Measurements from ENCODE around the gene IFT25.

Gene IFT25

DNA sequence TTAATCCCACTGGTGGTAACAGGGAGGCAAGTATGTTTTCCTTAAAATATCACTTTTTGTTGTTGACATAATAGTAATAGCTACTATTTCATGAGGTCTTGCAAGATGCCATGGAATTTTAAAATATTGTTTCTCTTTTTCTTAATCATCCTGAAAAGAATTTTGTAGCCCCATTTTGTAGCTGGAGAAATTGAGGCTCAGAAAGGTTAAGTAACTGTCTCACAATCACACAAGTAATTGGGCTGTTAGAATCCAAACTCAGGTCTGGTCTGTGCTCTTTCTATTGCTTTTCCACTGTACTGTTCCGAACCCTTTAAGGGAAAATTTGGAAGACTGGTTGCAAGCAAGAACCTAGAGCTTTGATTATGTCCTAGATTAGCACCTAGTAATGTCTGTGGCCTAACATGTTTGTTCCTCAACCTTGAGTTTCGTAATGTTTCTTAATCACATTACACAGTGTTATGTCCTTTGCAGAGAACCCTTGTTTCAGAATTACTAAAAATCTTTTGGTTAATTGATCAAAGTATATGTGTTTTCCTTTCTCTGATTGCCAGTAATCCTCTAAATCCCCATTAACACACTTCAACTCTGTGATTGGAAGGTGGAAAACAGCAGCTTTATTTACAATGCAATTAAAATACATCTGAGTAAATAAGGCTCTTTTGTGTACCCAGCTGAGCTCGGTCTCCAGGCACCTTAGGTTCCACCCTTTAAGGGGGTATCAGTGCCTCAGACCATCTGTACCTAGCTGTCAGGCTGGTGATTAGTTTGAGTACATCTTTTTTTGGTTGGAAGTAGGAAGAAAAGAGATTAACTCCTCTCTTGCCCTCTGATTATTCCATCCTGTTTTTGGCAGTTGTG lies 11.0 kb upstream of the IFT25 start:
- no peak for DNase-seq

DNA sequence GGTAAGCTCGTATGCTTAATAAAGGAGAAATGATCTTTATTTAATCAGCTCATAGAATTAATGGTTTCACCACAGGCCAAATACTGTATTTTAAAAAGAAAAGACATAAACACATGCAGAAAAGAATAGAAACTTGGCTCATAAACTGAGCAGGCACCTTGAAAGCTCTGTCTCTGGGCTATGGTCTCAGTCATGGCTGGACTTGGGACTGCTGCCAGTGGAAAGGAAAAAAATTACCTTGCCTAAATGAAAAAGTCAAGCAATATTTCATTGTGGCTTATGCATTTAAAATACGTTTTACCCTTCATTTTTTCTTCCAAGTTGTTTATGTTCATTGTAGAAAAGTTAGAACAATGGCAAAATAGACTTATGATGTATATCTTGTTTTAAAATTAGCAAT lies 8.6 kb upstream of the IFT25 start:
- DNase-seq: no peak

DNA sequence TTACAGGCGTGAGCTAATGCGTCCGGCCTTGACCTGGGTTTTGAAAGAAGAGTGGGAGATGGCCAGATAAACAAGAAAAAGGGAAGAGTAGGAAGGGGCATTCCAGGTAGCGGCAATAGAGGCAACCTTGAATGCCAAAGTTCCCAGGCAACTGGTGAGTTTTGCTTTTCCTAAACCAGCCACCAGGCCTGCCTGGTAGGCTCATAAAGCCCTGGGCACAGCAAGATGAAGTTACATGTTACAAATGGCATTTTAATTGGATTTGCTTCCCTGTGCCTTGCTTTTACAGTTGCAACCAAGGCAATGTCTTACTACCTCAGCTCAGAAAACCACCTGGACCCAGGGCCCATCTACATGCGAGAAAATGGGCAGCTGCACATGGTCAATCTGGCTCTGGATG lies 6.2 kb upstream of the IFT25 start:
- no peak for DNase-seq

DNA sequence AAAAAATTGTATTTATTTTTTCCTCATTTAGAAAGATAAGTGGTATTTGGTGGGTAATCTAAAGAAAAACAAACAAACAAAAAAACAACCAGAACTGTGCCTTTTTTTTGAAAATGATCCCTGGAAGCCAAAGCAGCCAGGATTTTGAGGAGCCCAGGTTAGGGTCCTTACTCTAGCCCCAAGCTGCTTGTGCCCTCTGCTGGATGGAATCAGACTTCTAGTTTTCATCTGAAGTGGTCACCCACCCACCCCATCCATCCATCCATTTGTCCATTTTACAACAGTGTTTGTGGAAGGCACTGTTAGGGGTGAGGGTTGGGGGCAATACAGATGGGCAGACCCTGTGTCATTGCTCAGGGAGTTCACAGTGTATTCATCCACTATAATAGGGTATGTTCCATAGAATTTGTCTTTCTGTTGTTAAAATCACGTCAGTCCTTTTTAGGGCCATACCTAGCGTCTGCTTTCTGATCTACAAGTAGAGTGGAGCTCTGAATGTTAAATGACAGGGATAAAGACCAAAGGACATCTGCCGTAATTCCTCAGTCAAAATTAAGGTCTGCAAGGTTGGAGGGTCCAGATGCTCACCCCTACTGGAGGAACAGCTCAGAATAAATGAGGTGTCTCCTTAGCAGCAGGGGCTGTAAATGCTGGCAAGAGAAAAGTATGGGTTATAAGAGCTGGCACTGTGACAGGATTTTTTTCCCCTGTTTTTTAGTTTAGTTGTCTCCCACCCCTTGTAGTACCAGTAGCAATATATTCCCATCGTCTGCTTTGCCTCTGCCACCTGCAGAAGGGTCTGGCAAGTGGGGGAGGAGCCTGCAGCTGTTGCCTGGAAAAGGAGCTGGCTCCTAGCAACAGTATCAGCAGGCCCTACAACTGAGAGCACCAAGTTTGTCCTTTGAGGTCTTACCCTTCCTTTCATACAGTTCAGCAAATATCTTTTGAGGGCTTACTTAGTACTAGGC lies 3.8 kb upstream of the IFT25 start:
- no peak for DNase-seq

DNA sequence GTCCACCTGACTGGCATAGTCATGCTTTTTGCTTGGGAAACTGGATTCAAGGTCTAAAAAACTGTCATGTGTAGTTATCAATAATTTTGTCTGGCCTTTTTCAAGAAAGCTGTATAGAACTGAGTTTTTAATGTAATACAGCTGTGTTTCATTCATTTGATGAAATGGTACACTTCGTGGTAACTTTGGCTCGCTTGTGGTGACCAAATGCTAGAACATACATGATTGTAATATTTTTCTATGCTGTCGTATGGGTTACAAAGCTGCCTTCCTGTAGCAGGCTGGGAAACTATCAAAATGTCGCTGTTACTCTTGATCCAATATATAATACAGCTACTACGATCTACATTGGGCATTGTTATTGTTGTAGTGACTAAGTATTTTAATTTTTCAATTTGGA lies 2.8 kb upstream of the IFT25 start:
- no peak for DNase-seq

DNA sequence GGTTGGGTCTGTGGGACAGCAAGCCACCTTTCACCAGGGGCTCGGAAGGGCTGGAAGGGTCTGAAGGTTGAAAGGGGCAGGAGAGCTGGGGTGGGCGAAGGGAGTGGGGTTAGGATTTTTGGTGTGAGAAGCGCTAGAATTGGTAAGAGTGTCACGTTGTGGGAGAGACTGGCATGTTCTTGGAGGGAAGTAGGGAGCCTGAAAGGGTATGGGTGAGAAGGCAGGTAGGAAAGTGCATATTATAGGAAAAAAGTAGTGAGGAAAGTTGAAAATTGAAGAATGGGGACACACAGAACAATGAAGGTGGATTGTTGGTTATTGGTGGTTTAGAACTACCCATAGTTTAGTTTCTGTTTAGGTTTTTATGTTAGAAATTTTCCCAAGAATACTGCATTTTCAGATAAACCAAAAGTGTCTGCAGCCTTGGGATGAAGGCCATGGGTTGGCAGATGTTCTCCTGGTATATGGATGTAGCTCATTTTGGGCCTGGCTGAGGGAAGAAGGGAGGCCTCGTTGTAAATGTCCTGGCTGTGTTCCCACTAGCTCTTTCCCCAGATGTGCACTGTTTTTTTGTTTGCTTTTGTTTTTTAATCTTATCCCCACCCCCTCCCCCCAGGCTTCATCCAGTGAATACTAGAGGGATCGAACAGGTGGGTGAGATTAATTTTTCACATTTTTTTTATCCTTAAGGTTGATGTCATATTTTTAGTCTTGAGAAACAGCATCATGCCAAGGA lies 1.8 kb upstream of the IFT25 start:
- no peak for DNase-seq

DNA sequence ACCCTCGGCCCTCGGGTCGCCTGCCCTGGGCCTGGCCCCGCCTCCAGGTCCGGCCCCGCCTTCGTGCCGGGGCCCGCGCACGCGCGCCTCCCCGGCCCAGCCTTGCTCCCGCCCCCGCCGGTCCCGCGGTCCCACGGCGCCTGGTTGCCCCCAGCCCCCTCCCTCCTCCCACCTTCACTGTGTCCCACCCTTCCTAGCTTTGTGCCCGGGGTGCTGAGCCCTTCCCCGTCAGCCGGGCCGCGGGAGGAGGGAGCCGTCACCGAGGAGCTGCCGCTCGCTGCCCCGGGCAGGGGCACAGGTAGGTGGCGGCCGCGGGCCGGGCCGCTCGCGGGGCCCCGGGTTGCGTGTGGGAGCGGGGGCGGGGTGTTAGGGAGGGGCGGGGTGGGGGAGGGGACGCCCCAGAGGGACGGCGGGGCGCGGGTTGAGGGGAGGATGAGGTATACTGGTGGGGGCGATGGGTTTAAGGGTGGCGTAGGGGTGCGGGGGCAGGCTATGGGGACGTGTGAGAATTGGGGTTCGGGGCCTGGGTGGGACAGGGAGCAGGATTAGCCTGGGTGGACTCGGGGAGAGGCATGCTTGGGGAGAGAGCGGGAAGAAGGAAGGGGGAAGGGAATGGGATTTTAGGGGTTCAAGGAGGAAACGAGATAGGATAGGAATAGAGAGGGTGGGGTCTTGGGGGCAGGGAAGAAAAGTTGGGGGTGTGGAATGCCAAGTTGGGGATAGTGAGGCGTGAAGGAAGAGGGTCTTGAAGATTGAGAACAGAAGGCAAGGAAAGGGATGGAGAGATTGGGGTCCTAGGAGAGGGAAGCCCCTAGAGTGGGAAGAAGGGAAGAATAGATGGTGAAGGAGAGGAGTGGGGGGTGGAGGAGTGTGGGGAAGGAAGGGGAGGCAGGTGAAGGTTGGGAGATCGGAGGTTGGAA lies 1.0 kb upstream of the IFT25 start, which contains the start of gene LRRC42:
TSS of gene LRRC42 (plus strand) at position 99 of the 920 bp plus-strand sequence. CDS start 5,650 bp downstream, outside the sequence.
- no peak for DNase-seq

DNA sequence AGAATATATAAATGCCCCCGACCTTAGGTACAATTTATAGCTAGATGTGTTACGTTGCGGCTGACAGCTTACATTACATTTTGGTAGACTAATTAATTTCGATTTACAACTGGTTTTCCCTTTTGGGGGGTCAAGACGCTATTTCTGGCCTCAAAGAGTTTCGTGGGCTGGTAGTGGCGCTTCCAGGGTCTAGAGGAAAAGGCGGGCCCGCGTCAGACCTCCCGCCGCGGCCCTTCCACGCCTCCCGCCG lies 391 bp downstream of the IFT25 start:
- no peak for DNase-seq

DNA sequence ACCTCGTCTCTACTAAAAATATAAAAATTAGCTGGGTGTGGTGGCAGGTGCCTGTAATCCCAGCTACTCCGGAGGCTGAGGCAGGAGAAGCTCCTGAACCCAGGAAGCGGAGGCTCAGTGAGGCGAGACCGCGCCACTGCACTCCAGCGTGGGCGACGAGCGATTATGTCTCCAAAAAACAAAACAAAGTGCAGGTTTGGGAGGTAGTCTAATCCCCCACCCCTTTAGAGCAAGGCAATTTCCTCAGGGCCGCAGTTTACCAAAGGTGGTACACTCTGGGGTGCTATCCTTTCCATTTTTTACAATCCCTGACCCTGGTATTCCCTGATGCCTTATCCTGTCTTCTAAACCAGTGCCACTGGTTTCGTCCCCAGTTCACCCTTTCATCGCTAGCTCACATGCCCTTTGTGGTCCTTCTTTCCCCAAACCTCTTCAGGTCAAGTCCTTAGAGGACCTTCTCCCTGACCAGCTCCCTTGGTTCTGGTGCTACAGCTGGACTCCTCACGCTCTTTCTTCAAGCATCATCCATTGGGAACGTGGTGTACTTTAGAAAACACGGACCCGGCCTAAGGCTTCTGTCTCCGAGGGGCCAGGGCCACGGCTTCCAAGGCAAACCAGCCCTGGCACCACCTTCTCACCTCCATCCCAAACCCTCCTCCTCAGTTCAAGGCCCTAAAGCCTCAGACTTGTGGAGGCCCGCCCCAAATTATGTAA lies 873 bp downstream of the IFT25 start:
- no peak for DNase-seq

DNA sequence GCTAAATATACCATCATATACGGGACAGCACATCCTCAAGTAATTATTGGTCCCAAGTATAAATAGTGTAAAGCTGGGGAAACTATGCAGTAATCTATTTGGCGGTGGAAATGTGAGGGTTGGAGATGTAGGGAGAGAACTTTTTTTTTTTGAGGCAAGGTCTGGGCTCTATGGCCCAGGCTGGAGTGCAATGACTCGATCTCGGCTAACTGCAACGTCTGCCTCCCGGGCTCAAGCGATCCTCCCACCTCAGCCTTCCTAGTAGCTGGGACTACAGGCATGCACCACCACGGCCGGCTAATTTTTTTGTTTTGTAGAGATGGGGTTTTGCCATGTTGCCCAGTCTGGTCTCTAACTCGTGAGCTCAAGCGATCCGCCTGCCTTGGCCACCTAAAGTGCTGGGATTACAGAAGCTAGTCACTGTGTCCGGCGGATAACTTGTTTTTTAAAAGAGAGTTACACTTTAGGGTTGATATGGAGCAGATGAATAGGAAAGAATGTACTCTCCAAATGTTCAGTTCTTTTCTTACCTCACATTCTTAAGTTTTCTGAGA lies 1.9 kb downstream of the IFT25 start:
- DNase-seq: no peak

DNA sequence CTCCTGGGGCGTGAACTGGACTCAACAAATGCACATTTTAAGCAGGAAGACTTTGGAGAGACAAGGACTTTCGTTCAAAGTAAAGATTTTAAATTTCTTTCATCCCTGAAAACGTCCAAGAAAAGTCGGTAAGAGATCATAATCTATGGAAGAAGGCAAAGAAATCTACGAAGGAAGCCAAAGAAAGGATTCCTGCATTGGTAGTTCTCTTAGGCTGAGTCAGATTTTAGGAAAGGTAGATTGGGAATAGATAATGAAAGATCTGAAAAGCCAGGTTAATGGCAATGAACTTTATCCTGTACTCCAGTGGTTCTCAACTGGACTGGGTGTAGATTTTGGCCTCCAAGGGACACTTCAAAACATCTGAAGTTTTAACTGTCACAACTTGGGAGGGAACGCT lies 2.4 kb downstream of the IFT25 start:
- no peak for DNase-seq

DNA sequence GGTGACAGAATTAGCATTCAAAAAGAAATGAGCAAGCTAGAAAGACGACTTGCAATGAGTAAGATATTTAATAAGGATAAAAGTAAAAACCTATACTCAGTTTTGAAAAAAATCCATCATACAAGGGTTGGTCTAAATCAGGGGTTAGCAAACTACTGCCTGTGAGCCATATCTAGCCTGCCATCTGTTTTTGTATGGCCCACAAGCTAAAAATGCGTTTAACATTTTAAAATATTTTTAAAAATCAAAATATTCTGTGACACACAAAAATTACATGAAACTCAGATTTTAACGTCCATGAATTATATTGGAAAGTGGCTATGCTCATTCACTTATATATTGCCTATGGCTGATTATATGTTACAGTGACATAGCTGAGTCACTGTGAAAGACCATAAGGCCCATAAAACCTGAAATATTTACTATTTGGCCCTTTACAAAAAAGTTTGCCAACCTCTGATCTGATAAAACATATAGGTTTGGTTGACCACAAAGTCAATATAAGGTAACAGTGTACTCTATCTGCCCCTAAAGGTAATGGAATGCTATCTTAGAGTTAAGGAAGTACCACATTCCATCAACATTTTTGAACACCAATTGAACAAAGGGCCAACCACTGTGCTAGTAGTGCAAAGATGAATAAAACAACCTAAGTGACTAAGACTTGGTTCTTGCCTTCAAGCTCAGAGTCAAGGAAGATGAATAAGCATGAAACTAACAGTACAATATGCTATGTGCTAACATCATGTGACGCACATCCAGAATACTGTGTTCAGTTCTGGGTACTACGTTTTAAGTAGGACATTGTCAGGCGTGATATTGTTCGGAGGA lies 3.2 kb downstream of the IFT25 start:
- no peak for DNase-seq

DNA sequence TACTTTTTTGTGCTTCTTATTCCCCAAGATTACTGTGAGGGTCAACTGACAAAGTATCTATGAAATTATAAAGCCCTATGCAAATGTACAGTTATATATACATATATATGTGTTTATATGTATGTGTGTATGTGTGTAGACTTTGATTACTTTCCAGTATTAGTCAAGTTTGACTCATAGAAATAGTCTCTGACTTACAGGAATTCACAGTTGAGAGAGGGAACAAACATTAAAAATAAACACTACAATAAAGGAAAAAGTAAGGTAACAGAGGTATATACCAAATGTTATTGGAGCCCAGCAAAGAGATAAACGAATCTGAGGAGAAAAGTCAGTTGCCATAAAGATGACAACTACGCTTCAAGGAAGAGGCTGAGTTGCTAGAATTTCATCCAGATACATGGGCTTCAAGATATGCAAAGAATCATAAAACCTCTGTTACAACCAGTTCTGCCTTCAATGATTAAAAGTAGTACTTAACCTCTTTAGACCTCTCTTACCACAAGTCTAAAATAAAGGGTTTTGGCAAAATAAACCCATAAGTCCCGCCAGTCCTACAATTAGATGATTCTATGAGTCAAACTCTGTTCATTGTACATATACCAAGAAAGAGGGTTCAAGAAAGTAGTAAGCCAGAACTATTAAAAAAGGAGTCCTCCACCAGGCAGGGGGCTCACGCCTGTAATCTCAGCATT lies 7.2 kb downstream of the IFT25 start:
- no peak for DNase-seq

DNA sequence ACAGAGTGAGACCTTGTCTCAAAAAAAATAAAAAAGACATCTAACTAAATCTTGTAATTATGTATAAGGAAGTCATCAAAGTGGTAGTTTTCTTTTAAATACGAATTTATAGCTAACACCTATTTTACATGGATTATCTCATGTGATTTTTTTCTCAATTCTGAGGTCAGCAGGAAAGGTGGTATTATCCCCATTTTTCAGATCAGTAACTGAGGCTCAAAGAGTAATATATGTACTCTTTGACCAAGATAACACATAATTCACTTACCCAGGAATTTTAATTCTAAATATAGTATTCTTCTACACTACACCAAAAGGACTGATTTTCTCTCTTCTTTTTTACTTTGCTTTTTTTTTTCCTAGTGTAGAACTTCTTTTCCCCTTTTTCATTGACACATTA lies 9.1 kb downstream of the IFT25 start:
- no peak for DNase-seq

DNA sequence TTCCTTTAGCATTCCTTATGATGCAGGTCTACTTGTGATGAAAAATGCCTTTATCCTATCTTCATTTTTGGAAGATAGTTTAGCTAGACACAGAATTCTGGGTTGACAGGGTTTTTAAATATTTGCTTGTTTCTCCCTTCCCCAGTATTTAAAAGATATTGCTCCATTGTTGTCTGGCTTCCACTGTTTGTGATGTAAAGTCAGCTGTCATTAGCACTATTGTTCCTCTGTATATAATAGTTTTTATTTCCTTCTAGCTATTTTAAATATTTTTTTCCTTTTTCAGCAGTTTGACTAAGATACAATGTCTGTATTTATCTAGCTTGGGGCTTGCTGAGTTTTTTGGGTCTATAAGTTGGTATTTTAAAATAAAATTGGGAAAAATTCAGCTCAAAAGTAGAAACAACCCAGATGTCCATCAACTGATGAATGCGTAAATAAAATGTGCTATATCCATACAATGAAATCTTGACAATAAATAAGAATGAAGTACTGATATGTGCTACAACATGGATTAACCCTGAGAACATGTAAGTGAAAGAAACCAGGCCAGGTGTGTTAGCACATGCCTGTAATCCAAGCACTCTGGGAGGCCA lies 11.2 kb downstream of the IFT25 start:
- no peak for DNase-seq

DNA sequence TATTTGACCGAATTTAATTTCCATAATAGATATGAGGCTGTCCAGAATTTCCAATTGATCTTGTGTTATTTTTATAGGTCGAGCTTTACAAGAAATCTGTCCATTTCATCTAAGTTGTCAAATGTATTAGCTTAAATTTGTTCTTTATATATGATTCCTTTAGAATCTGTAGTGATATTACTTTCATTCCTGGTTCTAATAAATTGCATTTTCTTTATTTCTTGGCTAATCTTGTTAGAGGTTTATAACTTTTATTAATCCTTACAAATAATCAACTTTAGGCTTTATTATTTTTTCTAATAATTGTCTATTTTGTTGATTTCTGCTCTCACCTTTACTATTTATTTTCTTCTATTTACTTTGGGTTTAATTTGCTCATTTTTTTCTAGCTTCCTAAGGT lies 14.0 kb downstream of the IFT25 start:
- no peak for DNase-seq

DNA sequence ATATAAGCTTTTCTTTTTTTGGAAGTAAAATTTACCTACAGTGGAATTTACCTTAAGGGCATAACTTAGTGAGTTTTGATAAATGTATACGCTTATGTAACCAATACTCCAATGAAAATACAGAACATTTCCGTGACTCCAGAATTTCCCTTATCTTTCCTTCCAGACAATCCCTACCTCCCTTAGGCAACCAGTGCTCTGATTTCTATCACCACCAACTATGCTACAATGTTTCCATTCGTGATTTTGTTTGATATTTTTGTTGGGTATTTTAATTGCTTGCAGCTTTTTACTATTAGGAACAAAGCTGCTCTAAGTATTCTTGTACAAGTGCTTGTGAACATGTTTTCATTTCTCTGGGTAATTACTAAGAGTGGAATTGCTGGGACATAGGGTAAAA lies 14.6 kb downstream of the IFT25 start:
- no peak for DNase-seq

DNA sequence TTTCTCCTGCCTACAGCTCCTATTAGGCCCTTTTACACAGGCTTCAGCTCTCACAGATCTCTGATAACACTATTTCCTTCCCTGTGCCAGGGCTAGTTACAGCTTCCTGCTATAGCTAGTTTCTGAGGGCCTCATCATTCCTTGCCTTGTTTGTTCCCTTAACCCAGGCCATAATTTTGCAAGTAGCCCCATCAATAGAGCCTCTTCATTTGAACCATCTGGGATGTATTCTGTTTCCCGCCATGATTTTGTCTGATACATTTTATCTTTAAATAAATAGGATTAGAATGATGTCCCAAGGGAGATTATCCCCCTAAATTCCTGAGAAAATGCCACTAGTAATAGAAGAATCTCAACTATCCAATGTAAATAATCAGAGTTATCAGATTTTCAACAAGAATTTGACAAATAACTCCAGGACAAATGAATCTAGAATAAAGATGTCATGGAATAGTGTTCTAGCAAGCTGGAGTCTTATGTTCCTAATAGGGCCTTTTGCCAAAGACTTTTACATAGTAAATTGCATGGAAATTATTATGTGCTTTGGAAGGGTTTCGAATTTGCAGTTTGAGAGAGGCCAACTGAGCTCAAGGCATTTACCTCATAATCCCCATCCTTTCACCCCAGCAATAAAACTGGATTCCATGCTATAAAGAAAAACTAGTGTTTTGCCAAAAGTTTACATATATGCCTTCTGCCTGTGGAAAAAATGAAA lies 16.1 kb downstream of the IFT25 start:
- DNase-seq: no peak
